Measurements from ENCODE around the gene PTPRQ. TPM values are rescaled to one million over a fixed set of nuclear protein-coding genes. Genes with fewer than 3 reads are reported as not detected.

The PTPRQ gene
- total RNA-seq, 1 experiment from 2014 or later: not detected

- Histone ChIP-seq H3K9me3 (no peaks in the 10 kb centered on the region), H3K27me3 (replicated peaks; ENCODE audit: control insufficient read depth, insufficient read depth, low read length) (no peaks in the 10 kb centered on the region), H3K36me3 (ENCODE audit: control insufficient read depth, insufficient read depth, low read length) (no peaks in the 10 kb centered on the region), H3K4me3 (ENCODE audit: low read depth, low read length) (no peak overlapping the region), H3K4me1 (no peaks in the 10 kb centered on the region)
- H3K9me3 Mint-ChIP-seq (ENCODE audit: unreplicated experiment): no peaks in the 10 kb centered on the region
- no peak overlapping the region for H3K4me3 Mint-ChIP-seq (ENCODE audit: unreplicated experiment)
- intact Hi-C loops (cut with micrococcal nuclease; ENCODE audit: unreplicated experiment): loop anchor here (10.0 kb wide), 2 partner anchors 130 to 620 kb away; no protein-coding TSS in a partner anchor
- no peaks in the 10 kb centered on the region for H3K36me3 Mint-ChIP-seq (ENCODE audit: insufficient read depth, unreplicated experiment)
- no TSS peak for BruUV-seq (replicated peaks)
- no peak overlapping the region for H3K27ac Mint-ChIP-seq (ENCODE audit: unreplicated experiment)
- ChIA-PET POLR2A (no interaction called here), CTCF (no interaction called here)
- TF ChIP-seq CTCF (IDR thresholded peaks at IDR 0.05; ENCODE audit: insufficient read depth in 1 of 2, low read depth in 1 of 2, low read length in 1 of 2, severe bottlenecking in 1 of 2, unreplicated experiment in 1 of 2): no peak
- no peak for DNase-seq
- no peaks in the 10 kb centered on the region for H3K4me1 Mint-ChIP-seq (ENCODE audit: low read depth, unreplicated experiment)
- peaks cover 17% of the 10 kb centered on the region for H3K27me3 Mint-ChIP-seq (ENCODE audit: insufficient read depth, unreplicated experiment)
These were observed 190.9 kb downstream of the PTPRQ start for GRCh38 chr12:80634903-80635302.

- intact Hi-C loops (cut with micrococcal nuclease; ENCODE audit: unreplicated experiment): loop anchor here (10.0 kb wide), 2 partner anchors 128 to 618 kb away; no protein-coding TSS in a partner anchor
- Mint-ChIP-seq H3K4me1 (ENCODE audit: low read depth, unreplicated experiment) (no peaks in the 10 kb centered on the region), H3K27me3 (ENCODE audit: insufficient read depth, unreplicated experiment) (peaks cover 17% of the 10 kb centered on the region), H3K27ac (ENCODE audit: unreplicated experiment) (no peak overlapping the region), H3K9me3 (ENCODE audit: unreplicated experiment) (no peaks in the 10 kb centered on the region), H3K4me3 (ENCODE audit: unreplicated experiment) (no peak overlapping the region), H3K36me3 (ENCODE audit: insufficient read depth, unreplicated experiment) (no peaks in the 10 kb centered on the region)
- Histone ChIP-seq H3K9me3 (no peaks in the 10 kb centered on the region), H3K4me1 (no peaks in the 10 kb centered on the region), H3K36me3 (ENCODE audit: control insufficient read depth, insufficient read depth, low read length) (no peaks in the 10 kb centered on the region), H3K27me3 (replicated peaks; ENCODE audit: control insufficient read depth, insufficient read depth, low read length) (no peaks in the 10 kb centered on the region), H3K4me3 (ENCODE audit: low read depth, low read length) (no peak overlapping the region)
- no TSS peak for BruUV-seq (replicated peaks)
- CTCF ChIA-PET: no interaction called here
- no peak for TF ChIP-seq CTCF (IDR thresholded peaks at IDR 0.05; ENCODE audit: insufficient read depth in 1 of 2, low read depth in 1 of 2, low read length in 1 of 2, severe bottlenecking in 1 of 2, unreplicated experiment in 1 of 2)
- POLR2A ChIA-PET: no interaction called here
- DNase-seq: no peak
These were observed 192.8 kb downstream of the PTPRQ start for GRCh38 chr12:80636832-80637231.

- no TSS peak for BruUV-seq (replicated peaks)
- no peaks in the 10 kb centered on the region for H3K27me3 ChIP-seq (replicated peaks; ENCODE audit: control insufficient read depth, insufficient read depth, low read length)
- ChIA-PET POLR2A (interaction anchor here (0.6 kb wide), 1 partner anchor 1494 kb away, joined by 3 read pairs; no protein-coding TSS in a partner anchor), CTCF (no interaction called here)
- Mint-ChIP-seq H3K27ac (ENCODE audit: unreplicated experiment) (no peak overlapping the region), H3K27me3 (ENCODE audit: insufficient read depth, unreplicated experiment) (peaks cover 9% of the 10 kb centered on the region), H3K4me3 (ENCODE audit: unreplicated experiment) (no peak overlapping the region), H3K36me3 (ENCODE audit: insufficient read depth, unreplicated experiment) (no peaks in the 10 kb centered on the region), H3K4me1 (ENCODE audit: low read depth, unreplicated experiment) (no peaks in the 10 kb centered on the region), H3K9me3 (ENCODE audit: unreplicated experiment) (no peaks in the 10 kb centered on the region)
- no peak overlapping the region for H3K4me3 ChIP-seq (ENCODE audit: low read depth, low read length)
- no peaks in the 10 kb centered on the region for H3K4me1 ChIP-seq
- no peak for TF ChIP-seq CTCF (IDR thresholded peaks at IDR 0.05; ENCODE audit: insufficient read depth in 1 of 2, low read depth in 1 of 2, low read length in 1 of 2, severe bottlenecking in 1 of 2, unreplicated experiment in 1 of 2)
- H3K9me3 ChIP-seq: no peaks in the 10 kb centered on the region
- no peaks in the 10 kb centered on the region for H3K36me3 ChIP-seq (ENCODE audit: control insufficient read depth, insufficient read depth, low read length)
- no peak for DNase-seq
- intact Hi-C loops (cut with micrococcal nuclease; ENCODE audit: unreplicated experiment): no loop called here
These were observed 197.9 kb downstream of the PTPRQ start for GRCh38 chr12:80641936-80642335.

Data from Caco-2 (cell line).